ENCODE measurements around the gene EFR3B. TPM values are rescaled to one million over a fixed set of nuclear protein-coding genes. Genes with fewer than 3 reads are reported as not detected.
"Not testable (repeated sequence)": the region's sequence is repeated elsewhere in the genome, so short reads cannot be mapped to it uniquely, and the experiment has no call there.

EFR3B gene
- total RNA-seq, 1 donor from 2014 or later = 0.07 TPM

DNA sequence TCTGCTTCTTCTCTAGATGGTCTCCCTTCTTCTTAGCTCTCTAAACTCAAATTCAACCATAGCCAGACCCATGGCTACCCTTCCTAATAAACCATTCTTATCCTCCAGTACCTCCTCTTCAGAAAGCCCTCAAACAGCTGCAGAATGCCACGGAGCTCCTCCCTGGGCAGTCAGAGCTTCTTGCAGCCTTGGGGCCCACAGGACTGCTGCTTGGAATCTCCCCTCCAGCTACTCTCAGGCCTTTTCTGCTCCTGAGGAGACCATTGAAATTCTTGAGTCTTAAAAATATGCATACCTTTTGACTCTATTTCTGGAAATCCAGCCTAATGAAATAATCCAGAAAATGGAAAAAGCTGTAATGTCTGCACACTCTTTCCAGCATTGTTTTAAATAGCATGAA lies 30.7 kb downstream of the EFR3B start:
- intact Hi-C loops (cut with micrococcal nuclease) = no loop called here

GRCh38 chr2:25073025-25073424 lies 31.1 kb downstream of the EFR3B start:
- intact Hi-C loops (cut with micrococcal nuclease) = no loop called here

DNA sequence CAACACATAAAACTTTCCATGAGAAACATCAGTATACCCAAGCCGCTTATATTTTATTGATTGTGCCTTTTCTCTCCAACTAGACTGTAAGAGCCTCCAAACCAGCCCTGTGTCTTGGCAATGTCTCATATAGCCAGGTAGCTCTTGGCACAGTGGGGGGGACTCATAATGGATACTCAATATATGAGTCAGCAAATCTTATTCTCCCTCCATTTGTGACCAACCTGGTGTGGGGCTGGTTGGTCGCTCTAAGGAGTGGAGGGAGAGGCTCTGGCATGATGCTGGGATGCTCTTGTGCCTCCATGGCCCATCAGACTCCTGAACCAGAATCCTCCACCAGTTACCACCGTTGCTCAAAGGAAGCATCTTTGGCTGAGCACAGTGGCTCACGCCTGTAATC lies 32.0 kb downstream of the EFR3B start:
- intact Hi-C loops (cut with micrococcal nuclease) = no loop called here

GRCh38 chr2:25074826-25075225 lies 33.0 kb downstream of the EFR3B start:
- intact Hi-C loops (cut with micrococcal nuclease) = no loop called here

DNA sequence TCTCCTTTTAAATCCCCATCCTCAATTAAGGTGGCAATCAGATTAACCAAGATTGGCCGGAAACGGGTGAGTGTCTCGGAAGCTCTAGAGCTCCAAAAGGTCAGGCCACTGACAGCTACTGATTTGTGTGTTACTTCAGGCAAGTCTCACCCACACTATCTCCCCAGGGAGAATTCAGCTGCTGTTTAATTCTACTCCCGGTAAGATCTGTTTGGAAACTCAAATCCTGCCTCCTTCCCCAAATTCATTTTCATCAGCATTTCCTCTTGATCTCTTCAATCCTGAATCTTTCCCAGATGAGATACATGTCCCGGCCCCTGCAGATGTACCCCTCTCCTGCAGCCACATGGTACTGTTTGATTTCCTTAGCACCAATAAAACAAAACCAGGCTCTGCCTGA lies 34.9 kb downstream of the EFR3B start:
- intact Hi-C loops (cut with micrococcal nuclease) = no loop called here

DNA sequence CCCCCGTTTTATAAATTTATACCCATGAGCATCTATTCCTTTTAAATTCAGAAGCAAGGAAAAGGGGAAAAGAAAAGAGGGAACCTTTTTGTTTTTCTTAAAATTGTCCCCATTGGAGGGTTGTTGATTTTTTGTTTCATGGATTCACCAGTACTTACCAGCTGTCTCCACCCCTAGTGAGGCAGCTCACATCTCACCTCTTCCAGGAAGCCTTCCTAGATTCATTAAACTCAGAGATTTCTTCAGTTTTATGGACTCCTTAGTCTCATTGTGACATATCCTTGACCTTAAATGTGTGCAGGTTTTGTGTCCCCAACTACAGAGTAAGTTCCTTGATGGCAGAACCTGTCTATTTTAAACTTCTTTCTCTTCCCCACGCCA lies 35.9 kb downstream of the EFR3B start:
- intact Hi-C loops (cut with micrococcal nuclease) = no loop called here

GRCh38 chr2:25078170-25079049 lies 36.5 kb downstream of the EFR3B start:
- intact Hi-C loops (cut with micrococcal nuclease) = no loop called here

DNA sequence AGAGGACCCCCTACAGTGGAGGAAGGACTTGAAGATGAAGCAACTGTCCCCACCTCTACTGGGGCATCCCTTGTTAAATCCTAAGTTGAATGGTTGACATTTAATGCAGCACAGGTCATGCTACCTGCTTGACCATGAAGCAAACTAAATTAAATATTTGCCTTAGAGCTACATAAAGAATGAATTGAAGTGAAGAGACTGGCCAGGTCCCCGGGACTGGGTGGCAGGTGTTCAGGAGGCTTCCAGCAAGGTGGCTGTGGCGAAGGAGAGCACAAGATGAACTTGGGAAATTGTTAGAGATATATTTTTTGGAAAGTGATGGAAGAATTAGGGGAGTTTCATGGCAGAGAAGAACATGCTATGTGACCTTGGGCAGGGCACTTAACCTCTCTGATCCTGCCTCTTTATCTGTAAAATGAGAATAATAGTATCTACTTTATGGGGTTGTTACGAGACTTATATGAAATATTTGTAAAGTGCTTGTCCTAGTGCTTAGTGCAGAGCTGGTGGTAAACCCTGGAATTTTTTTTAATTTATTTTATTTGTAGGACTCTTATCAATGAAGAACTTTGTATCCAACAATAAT lies 37.3 kb downstream of the EFR3B start:
- intact Hi-C loops (cut with micrococcal nuclease) = no loop called here

- intact Hi-C loops (cut with micrococcal nuclease) = no loop called here
Measured at GRCh38 chr2:25081237-25081790, 39.4 kb downstream of the EFR3B start.

GRCh38 chr2:25082002-25082622 lies 40.2 kb downstream of the EFR3B start:
- intact Hi-C loops (cut with micrococcal nuclease) = no loop called here

DNA sequence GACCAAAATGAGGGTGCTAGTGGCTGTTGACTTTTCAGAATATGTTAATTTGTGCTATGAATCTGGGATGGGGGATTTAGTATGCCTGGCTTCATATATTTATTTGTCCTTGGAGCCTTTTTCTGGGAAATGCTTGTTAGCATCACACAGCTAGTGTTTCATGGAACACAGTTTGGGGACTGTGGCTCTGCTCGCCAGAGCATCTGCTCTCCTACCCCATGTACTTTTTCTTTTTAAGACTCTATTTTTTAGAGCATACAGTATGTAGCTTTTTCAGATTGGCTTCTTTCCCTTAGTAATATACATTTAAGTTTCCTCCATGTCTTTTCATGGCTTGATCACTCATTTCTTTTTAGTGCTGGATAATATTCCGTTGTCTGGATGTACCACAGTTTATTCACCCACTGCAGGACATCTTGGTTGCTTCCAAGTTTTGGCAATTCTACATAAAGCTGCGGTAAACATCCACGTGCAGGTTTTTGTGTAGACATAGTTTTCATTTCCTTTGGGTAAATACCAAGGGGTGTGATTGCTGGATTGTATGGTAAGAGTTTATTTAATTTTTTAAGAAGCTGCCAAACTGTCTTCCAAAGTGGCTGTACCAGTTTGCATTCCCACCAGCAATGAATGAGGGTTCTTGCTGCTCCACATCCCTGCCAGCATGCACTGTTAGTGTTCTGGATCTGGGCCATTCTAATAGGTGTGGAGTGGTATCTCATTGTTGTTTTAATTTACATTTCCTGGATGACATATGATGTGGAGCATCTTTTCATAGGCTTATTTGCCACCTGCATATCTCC lies 44.1 kb downstream of the EFR3B start:
- intact Hi-C loops (cut with micrococcal nuclease) = no loop called here

GRCh38 chr2:25088817-25089516 lies 47.1 kb downstream of the EFR3B start:
- intact Hi-C loops (cut with micrococcal nuclease) = no loop called here

- intact Hi-C loops (cut with micrococcal nuclease) = no loop called here
Measured at GRCh38 chr2:25089605-25090315, 47.9 kb downstream of the EFR3B start.

- intact Hi-C loops (cut with micrococcal nuclease) = no loop called here
Measured at GRCh38 chr2:25090801-25091200, 48.9 kb downstream of the EFR3B start.

DNA sequence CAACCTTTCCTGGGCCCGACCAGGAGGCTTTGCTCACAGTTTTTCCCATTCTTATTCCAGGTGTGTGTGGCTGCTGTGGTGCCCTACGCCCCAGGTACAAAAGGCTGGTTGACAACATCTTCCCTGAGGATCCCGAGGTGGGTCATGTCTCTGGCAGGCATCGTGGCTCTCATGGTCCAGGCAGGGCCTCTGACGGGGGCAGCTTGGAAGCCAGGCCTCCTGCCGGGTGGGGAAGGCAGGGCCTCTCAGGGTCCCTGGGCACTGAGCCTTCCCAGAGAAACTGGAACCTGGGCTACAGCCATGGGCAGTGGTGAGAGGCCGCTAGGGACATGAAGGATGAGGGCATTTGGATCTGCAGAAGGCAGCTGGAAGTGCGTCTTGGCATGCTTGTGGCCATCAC lies 49.4 kb downstream of the EFR3B start:
- intact Hi-C loops (cut with micrococcal nuclease) = no loop called here

DNA sequence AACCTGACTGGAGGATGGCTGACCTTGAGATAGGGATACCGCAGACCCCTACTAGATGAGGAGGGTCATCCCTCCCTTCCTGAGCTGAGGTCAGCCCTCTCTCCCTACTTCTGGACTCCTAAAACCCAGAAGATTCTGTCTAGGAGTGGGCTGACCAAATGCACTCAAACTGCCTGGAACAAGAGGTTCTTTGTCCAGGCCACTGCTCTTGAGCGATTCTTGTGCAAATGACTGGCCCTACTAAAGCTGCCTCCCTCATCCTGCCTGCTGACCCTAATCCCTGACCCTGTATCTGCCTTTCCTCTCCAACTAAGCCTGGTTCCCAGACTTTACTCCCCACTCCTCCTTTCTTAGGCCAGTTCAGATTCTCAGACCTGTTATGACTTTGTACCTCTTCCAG lies 56.2 kb downstream of the EFR3B start:
- intact Hi-C loops (cut with micrococcal nuclease) = no loop called here

DNA sequence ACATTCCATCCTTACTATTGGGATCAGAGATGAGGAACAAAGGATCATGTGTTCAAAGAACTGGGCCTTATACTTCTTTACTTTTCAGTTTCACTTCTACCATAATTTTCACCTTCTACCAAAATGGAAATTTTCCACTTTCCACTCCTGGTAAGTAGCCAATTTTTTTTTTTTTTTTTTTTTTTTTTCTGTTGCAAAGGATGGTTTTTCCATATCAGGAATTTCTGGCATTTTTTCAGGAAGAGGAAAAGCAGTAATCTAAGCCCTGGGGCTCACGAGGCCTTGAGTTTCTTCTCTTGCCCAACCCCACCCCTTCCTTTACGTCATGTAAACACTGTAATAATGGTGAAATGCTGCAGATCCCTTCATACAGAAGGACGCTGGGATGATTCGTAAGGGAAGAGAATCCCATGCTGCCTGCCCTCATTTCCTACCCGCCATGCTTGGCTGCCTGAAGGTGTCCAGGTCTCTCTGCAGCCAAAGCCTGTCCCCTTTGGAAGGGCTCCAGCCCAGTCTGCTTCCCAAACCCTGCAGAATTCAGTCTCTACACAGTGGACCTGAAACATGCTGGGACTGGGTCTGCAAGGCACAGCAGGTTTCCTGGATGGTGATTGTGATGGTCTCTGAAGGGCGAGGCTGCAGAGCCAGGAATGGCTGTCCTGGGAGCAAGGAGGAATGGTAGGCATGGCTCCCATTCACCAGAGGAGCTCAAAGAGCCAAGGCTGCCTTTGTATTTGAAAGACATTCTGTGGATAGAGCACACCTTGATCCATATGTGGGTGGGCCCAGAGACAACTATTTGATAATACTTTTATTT lies 57.0 kb downstream of the EFR3B start:
- intact Hi-C loops (cut with micrococcal nuclease) = no loop called here

DNA sequence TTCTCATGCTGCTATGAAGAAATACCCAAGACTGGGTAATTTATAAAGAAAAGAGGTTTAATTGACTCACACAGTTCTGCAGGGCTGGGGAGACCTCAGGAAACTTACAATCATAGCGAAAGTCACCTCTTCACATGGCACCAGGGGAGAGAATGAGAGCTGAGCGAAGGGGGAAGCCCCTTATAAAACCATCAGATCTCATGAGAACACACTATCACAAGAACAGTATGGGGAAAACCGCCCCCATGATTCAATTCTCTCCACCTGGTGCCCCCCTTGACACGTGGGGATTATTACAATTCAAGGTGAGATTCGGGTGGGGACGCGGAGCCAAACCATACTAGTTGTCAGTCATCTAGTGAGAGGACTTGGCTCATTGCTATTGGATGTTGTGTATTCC lies 60.5 kb downstream of the EFR3B start:
- intact Hi-C loops (cut with micrococcal nuclease) = not testable (repeated sequence)

DNA sequence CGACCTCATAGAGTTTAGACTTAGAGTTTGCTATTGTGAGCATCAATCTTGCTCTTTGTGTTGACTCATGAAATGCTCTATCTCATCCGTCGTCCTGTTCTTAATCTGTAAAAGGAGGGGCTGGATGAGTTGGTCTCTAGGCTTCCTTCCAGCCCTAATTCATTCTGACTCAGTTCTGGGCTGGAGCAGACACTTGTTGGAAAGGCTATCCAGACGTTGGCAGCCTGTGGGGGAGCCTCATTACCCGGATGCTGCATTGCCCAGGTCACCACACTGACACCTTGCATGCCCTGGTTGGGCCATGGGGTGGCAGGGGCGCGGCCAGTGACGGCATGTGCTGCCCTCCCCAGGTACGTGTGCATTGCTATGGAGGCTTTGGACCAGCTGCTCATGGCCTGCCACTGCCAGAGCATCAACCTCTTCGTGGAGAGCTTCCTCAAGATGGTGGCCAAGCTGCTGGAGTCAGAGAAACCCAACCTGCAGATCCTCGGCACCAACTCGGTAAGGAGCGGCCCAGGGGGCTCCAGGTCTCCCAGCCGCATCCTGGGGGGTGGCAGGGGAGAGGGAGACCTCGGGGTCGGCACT lies 61.5 kb downstream of the EFR3B start:
- intact Hi-C loops (cut with micrococcal nuclease) = no loop called here

All from T-helper 1 cell treated with Interleukin-12 subunit alpha and Interleukin-12 subunit beta and Interleukin-4 antibody, amounts not matched to agents 30 ng/mL and 1 ng/mL, for 36 hours (primary cell).